ENCODE data around the gene VSTM2B.
"Not testable (repeated sequence)": the region's sequence is repeated elsewhere in the genome, so short reads cannot be mapped to it uniquely, and the experiment has no call there.

Gene VSTM2B

GRCh38 chr19:29548483-29549085, 22.8 kb downstream of the VSTM2B start:
- no peak for DNase-seq

DNA sequence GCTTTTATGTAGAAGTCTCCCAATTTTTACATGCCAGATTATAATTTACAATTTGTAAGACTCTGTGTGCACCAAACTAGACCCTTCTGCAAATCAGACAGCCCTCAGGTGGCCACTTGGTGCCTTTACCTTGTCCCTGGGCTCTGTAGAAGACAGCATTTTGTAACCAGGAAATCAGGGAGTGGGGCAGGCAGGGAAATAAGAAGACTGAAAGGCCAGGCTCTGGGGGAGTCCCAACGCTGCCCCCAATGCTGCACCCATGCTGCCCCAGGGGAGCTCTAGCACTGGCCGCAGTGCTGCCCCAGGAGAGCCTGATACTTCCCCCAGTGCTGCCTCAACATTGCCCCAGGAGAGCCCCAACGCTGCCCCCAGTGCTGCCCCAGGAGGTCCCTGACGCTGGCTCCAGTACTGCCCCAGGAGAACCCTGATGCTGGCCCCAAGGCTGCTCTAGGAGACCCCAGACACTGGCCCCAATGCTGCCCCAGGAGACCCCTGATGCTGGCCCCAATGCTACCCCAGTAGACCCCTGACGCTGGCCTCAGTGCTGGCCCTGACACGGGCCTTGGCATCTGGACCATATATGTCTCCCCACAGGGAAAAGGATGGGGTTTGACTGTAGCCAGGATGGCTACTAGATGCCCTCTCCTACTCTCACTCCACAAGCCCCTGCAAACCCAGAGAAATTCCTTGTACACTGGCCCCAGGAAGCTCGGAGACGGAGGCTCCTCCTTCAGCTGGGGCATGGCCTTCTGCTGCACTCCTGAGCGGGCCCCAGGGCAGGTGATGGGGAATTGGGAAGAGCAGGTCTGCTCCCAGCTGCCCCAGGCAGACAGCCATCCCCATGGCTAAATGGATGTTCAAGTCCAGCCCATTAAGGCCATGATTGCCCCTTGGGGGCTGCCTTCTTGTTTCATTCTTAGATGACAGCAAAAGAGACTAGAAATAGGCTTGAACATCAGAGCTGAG, 23.6 kb downstream of the VSTM2B start:
- no peak for DNase-seq

GRCh38 chr19:29550896-29551295, 25.1 kb downstream of the VSTM2B start:
- no peak for DNase-seq

DNA sequence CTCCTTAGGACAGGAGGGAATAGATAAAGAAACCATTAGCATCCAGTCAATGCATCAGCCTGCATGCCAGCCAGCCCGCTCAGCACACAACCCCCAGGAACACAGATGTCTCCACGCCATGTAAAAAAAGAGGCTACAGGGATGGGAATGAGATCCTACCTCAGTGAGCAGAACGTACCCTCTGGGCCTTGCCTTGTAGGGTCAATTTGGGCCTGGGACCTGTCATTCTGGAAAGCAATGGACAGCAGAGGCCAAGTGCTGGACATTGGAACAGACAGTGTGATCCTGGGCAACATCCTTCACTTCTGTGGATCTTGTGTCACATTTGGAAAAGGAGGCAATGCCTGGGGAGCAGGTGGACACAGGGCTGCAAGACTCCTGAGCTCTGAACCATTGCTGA, 26.0 kb downstream of the VSTM2B start:
- no peak for DNase-seq

GRCh38 chr19:29552454-29553280, 26.9 kb downstream of the VSTM2B start:
- DNase-seq, result no peak

DNA sequence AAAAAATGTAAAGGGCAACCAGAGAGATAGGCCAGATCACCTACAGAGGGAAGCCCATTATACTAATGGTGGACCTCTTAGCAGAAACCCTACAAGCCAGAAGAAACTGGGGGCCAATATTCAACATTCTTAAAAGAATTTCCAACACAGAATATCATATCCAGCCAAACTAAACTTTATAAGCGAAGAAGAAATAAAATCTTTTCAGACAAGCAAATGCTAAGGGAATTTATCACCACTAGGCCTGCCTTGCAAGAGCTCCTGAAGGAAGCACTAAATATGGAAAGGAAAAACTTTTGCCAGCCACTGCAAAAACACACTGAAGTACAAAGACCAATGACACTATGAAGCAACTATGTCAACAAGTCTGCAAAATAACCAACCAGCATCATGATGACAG, 28.4 kb downstream of the VSTM2B start:
- no peak for DNase-seq

DNA sequence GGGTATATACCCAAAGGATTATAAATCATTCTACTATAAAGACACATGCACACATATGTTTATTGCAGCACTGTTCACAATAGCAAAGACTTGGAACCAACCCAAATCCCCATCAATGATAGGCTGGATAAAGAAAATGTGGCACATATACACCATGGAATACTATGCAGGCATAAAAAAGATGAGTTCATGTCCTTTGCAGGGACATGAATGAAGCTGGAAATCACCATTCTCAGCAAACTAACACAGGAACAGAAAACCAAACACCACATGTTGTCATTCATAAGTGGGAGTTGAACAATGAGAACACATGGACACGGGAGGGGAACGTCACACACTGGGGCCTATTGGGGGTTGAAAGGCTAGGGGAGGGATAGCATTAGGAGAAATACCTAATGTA, 33.3 kb downstream of the VSTM2B start:
- DNase-seq, result not testable (repeated sequence)

DNA sequence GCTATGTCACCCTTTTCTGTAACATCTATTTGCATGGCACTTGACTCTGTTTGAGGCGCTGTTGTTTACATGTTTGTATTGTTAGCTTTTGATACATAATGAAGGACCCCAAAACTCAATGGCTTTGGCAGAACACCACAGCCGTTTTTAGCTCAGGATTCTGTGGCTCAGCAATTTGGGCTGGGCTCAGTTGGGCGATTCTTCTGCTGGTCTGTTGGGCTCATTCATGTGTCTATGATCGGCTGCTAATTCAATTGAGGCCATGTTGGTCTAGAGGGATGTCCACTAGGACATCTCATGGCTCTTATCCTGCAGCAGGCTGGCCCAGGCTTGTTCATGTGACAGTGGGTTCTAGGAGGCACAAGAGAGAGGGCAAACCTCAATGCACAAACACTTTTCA, 33.9 kb downstream of the VSTM2B start:
- DNase-seq, result no peak

DNA sequence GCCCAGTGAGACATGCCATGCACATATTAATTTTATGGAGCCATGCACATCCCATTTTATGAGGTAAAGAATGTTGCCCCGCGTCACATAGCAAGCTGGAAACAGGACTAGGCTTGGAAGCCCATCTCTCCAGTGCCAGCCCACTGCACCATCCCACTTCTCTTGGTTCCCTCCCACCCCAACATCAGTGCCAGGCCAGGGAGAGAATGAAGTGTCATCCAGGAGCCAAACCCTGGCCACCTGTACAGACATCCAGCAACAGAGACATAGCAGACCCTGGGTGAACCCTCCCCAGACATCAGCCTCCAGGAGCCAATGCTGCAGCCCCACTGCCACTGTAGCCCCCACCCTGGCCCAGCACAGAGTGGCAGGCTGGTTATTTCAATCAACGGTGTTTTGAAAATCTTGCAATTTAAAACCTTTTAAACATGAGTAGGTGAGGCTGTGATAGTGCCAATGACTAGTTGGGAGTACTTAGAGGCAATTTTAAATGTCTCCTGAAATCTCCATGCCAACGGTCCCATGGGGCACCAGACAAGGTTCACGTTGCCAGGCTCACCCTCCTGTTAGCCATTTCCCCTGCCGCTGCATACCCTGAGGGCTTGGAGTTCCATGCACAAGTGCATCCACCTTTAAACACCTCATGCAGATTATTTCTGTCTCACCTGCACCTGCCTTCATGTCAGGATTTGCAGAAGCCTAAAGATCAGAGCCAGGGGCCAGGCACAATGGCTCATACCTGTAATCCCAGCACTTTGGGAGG, 34.7 kb downstream of the VSTM2B start:
- DNase-seq, result no peak

GRCh38 chr19:29561601-29562000, 35.8 kb downstream of the VSTM2B start:
- DNase-seq, result no peak

GRCh38 chr19:29562299-29563297, 36.8 kb downstream of the VSTM2B start:
- DNase-seq, result no peak

- no peak for DNase-seq
Measured at GRCh38 chr19:29563486-29564101, 37.8 kb downstream of the VSTM2B start.

DNA sequence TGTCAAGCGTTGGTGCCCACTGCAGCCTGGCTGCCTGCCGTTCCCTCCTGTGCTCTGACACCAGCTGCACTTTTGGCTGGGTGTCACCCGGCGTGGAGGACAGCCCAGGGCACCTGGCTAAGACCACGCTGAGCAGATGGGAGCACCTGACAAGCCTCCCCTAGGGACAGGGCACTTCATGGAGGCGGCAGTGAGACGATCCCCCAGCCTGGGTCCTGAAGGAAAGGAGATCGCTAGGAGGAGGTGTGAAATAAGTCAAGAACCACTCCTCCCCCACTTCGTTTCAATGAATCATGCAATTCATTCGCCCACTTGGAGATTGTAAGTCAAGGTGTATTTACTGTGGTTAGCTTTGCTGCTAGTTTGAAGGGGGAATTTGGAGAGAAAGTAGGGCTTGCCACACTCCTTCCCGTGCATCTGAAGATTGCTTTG, 38.8 kb downstream of the VSTM2B start:
- DNase-seq, result no peak

DNA sequence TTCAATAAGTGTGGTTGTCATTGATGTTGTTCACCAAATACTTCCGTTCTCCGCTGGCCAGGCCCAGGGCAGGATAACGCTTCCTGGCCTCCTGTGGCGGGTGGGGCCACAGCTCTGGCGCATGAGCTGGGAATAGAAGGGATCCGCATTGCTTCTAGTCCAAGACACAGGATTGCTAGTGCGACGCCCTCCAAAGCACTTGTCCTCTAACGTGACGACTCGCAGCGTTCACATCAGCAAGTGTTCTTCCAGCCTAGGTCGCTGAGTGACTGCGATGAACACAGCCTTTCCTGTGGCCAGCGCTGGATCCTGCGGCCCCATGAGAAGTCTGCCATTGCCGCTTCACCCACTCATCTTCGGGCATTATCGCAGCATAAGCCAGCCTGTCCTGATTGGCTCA, 39.4 kb downstream of the VSTM2B start:
- no peak for DNase-seq

DNA sequence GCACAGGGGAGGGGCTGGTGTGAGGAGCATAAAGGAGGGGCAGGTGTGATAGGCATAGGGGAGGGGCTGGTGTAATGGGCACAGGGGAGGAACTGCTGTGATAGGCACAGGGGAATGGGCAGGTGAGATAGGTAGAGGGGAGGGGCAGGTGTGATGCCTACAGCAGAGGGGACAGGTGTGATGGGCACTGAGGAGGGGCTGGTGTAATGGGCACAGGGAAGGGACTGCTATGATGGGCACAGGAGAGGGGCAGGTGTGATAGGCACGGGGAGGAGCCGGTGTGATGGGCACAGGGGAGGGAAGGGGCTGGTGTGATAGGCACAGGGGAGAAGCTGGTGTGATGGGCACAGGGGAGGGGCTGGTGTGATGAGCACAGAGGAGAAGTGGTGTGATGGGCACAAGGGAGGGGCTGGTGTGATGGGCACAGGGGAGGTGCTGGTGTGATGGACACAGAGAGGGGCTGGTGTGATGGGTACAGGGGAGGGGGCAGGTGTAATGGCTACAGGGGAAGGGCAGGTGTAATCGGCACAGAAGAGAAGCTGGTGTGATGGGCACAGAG, 40.8 kb downstream of the VSTM2B start:
- DNase-seq, result no peak

DNA sequence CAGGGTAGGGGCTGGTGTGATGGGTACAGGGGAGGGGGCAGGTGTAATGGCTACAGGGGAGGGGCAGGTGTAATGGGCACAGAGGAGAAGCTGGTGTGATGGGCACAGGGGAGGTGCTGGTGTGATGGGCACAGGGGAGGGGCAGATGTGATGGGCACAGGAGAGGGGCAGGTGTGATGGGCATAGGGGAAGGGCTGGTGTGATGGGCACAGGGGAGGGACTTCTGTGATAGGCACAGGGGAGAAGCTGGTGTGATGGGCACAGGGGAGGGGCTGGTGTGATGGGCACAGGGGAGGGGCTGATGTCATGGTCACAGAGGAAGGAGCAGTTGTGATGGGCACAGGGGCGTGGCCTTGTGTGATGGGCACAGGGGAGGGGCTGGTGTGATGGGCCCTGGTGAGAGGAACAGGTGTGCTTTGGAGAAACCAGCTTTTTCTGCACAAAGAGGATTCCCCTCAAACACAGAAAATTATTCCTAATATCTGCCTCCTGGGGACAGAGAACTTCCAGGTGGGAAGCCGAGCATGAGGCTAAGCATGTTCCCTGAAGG, 41.6 kb downstream of the VSTM2B start:
- no peak for DNase-seq

GRCh38 chr19:29568036-29569025, 42.5 kb downstream of the VSTM2B start:
- DNase-seq, result no peak

GRCh38 chr19:29569038-29569911, 43.5 kb downstream of the VSTM2B start:
- no peak for DNase-seq
